CD4-positive, CD25-positive, alpha-beta regulatory T cell (primary cell): ENCODE data around the gene SEMA5A. TPM values are rescaled to one million over a fixed set of nuclear protein-coding genes. Genes with fewer than 3 reads are reported as not detected.
A peak's percentile ranks its signal among the peaks of the same experiment; 100 is the strongest.

Experiments used
- ATAC-seq, 2 donors: fragments of 150-1000 bp; cut with Tn5 transposase; one replicate each; pipeline ENCODE4 v1.10.0; 2021; ENCODE audit warnings: low read depth in 2 of 2, moderate number of reproducible peaks in 2 of 2, moderate library complexity in 1 of 2
- DNase-seq, 3 donors: peaks; one replicate each; pipeline versions ENCODE4 v3.0.0 to v3.0.0-alpha.2; 2012 to 2022; ENCODE audit warnings: mixed read lengths in 1 of 3
- H3K27ac ChIP-seq: one replicate; pipeline ENCODE4 v1.7.0; 2013; ENCODE audit warnings: mild to moderate bottlenecking, low read length; ENCODE audit not compliant: insufficient read depth, poor library complexity, severe bottlenecking
- H3K27me3 ChIP-seq: one replicate; pipeline ENCODE4 v1.7.0; 2013; ENCODE audit warnings: low read length; ENCODE audit not compliant: control insufficient read depth, insufficient read depth
- H3K36me3 ChIP-seq: one replicate; pipeline ENCODE4 v1.7.0; 2013; ENCODE audit warnings: mild to moderate bottlenecking, low read length, moderate library complexity; ENCODE audit not compliant: control insufficient read depth, insufficient read depth
- H3K4me1 ChIP-seq: 2 replicates; pipeline ENCODE4 v1.7.0; 2013; ENCODE audit warnings: mild to moderate bottlenecking, low read length; ENCODE audit not compliant: insufficient read depth, control insufficient read depth, poor library complexity, severe bottlenecking
- H3K4me3 ChIP-seq: one replicate; pipeline ENCODE4 v1.7.0; 2013; ENCODE audit warnings: low read depth, mild to moderate bottlenecking, low read length, moderate library complexity
- H3K9me3 ChIP-seq, 2 experiments: 1 replicate in 1 of 2; 2 replicates in 1 of 2; pipeline ENCODE4 v1.7.0; 2013; ENCODE audit warnings: low read length in 2 of 2, mild to moderate bottlenecking in 1 of 2, moderate library complexity in 1 of 2; ENCODE audit not compliant: control insufficient read depth in 2 of 2
- H3K27ac Mint-ChIP-seq, 3 donors: one replicate each; pipeline ENCODE4 v1.8.0; 2020 to 2022; ENCODE audit warnings: mild to moderate bottlenecking in 3 of 3, mixed read lengths in 3 of 3, moderate library complexity in 2 of 3
- H3K27me3 Mint-ChIP-seq: one replicate; pipeline ENCODE4 v1.8.0; 2022; ENCODE audit warnings: mild to moderate bottlenecking, mixed read lengths
- H3K36me3 Mint-ChIP-seq: one replicate; pipeline ENCODE4 v1.8.0; 2020; ENCODE audit warnings: mixed read lengths
- H3K4me1 Mint-ChIP-seq, 4 donors: one replicate each; pipeline ENCODE4 v1.8.0; 2020 to 2022; ENCODE audit warnings: mixed read lengths in 4 of 4, mild to moderate bottlenecking in 1 of 4
- H3K4me3 Mint-ChIP-seq, 4 donors: one replicate each; pipeline ENCODE4 v1.8.0; 2020 to 2022; ENCODE audit warnings: mild to moderate bottlenecking in 4 of 4, mixed read lengths in 4 of 4, moderate library complexity in 3 of 4
- H3K9me3 Mint-ChIP-seq, 7 donors: one replicate each; pipeline ENCODE4 v1.8.0; 2020 to 2022; ENCODE audit warnings: mixed read lengths in 7 of 7, mild to moderate bottlenecking in 3 of 7, moderate library complexity in 2 of 7
- polyA plus RNA-seq, 4 donors: library from polyadenylated mRNA; unstranded; fragments of 300-500 nt; fragmentation: Illumina TruSeq; gene quantifications; one replicate each; pipeline ENCODE4 v1.2.3, GENCODE V29; 2021
- total RNA-seq: library from RNA; stranded (reverse); gene quantifications from one replicate; pipeline ENCODE4 v1.2.3, GENCODE V29; 2022

SEMA5A gene
- total and polyA plus RNA-seq, 5 donors from 2014 or later = 0.22 to 2.8 (median 0.31) TPM; not detected in 2

GRCh38 chr5:9226016-9226536 lies 319.8 kb downstream of the SEMA5A start:
- ATAC-seq = no peak
- H3K9me3 ChIP-seq = no peaks in the 10 kb centered on the region
- Mint-ChIP-seq H3K4me3 (no peak overlapping the region), H3K9me3 (peaks cover 0 to 15% (median 0%) of the 10 kb centered on the region in 7 donors), H3K4me1 (no peaks in the 10 kb centered on the region), H3K27ac (no peak overlapping the region), H3K36me3 (no peaks in the 10 kb centered on the region), H3K27me3 (no peaks in the 10 kb centered on the region)
- no peaks in the 10 kb centered on the region for H3K4me1 ChIP-seq
- no peaks in the 10 kb centered on the region for H3K36me3 ChIP-seq
- no peak overlapping the region for H3K4me3 ChIP-seq
- DNase-seq = no peak
- H3K27ac ChIP-seq = no peak overlapping the region
- no peaks in the 10 kb centered on the region for H3K27me3 ChIP-seq

- Mint-ChIP-seq H3K4me1 (no peaks in the 10 kb centered on the region), H3K27ac (no peak overlapping the region), H3K9me3 (peaks cover 0 to 6% (median 2%) of the 10 kb centered on the region in 7 donors), H3K27me3 (no peaks in the 10 kb centered on the region), H3K4me3 (no peak overlapping the region), H3K36me3 (no peaks in the 10 kb centered on the region)
- DNase-seq (no peak), ATAC-seq (no peak)
- H3K4me3 ChIP-seq = no peak overlapping the region
- H3K27ac ChIP-seq = no peak overlapping the region
- no peaks in the 10 kb centered on the region for H3K4me1 ChIP-seq
- no peaks in the 10 kb centered on the region for H3K9me3 ChIP-seq
- H3K27me3 ChIP-seq = no peaks in the 10 kb centered on the region
- H3K36me3 ChIP-seq = no peaks in the 10 kb centered on the region
These were observed 323.6 kb downstream of the SEMA5A start for GRCh38 chr5:9222054-9222976.

- H3K9me3 ChIP-seq = no peaks in the 10 kb centered on the region
- H3K36me3 Mint-ChIP-seq = no peaks in the 10 kb centered on the region
- no peaks in the 10 kb centered on the region for H3K36me3 ChIP-seq
- ATAC-seq = no peak
- no peak overlapping the region for H3K27ac ChIP-seq
- H3K9me3 Mint-ChIP-seq = peaks cover 0 to 9% (median 4%) of the 10 kb centered on the region in 7 donors
- H3K27me3 ChIP-seq = no peaks in the 10 kb centered on the region
- H3K27me3 Mint-ChIP-seq = peaks cover 1% of the 10 kb centered on the region
- H3K4me3 Mint-ChIP-seq = no peak overlapping the region
- no peak for DNase-seq
- H3K27ac Mint-ChIP-seq = no peak overlapping the region
- H3K4me3 ChIP-seq = no peak overlapping the region
- H3K4me1 Mint-ChIP-seq = no peaks in the 10 kb centered on the region
- no peaks in the 10 kb centered on the region for H3K4me1 ChIP-seq
These were observed 327.5 kb downstream of the SEMA5A start for GRCh38 chr5:9218358-9218757.

- Histone ChIP-seq H3K27ac (no peak overlapping the region), H3K27me3 (no peaks in the 10 kb centered on the region), H3K4me3 (no peak overlapping the region), H3K4me1 (no peaks in the 10 kb centered on the region), H3K9me3 (no peaks in the 10 kb centered on the region), H3K36me3 (no peaks in the 10 kb centered on the region)
- no peaks in the 10 kb centered on the region for H3K36me3 Mint-ChIP-seq
- ATAC-seq = no peak
- peaks cover 4% of the 10 kb centered on the region for H3K27me3 Mint-ChIP-seq
- H3K4me3 Mint-ChIP-seq = no peak overlapping the region
- H3K9me3 Mint-ChIP-seq = peaks cover 0 to 9% (median 3%) of the 10 kb centered on the region in 7 donors
- H3K27ac Mint-ChIP-seq = no peak overlapping the region
- H3K4me1 Mint-ChIP-seq = no peaks in the 10 kb centered on the region
- no peak for DNase-seq
These were observed 333.3 kb downstream of the SEMA5A start for GRCh38 chr5:9212605-9213004.

DNA sequence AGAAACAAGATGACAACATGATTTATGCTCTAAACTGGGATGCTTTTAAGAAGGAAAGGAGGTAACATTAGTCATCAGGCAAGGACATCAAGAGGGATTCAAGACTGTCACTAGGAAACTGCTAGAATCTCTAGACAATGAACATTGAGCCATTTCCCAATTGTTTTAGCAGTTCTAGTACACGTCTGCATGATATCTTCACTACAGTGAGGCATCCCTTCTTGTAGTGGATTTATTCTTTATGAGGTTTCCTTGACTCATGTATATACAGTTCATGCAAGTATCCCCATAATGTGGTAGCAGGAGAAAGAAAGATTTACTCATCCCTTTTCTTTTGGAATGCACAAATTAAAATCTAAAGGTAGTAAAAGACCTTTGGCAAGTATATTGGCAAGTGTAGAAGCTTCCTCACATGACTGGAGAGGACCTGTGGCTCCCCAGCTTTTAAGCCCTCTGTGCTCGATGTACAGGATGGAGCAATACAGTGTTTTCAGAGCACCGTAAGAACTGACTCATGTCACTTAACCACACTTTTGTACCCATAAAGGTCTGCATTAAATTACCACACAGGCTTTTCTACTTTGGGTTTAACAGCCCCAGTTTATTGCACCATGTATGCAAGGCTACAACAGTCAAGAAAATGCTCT lies 335.9 kb downstream of the SEMA5A start:
- no peak for ATAC-seq
- DNase-seq = no peak
- no peak overlapping the region for H3K4me3 ChIP-seq
- no peak overlapping the region for H3K27ac ChIP-seq
- H3K27me3 ChIP-seq = no peaks in the 10 kb centered on the region
- H3K27ac Mint-ChIP-seq = no peak overlapping the region
- peaks cover 0 to 6% (median 0%) of the 10 kb centered on the region in 7 donors for H3K9me3 Mint-ChIP-seq
- no peaks in the 10 kb centered on the region for H3K9me3 ChIP-seq
- H3K36me3 ChIP-seq = no peaks in the 10 kb centered on the region
- H3K27me3 Mint-ChIP-seq = peaks cover 4% of the 10 kb centered on the region
- no peak overlapping the region for H3K4me3 Mint-ChIP-seq
- no peaks in the 10 kb centered on the region for H3K4me1 ChIP-seq
- no peaks in the 10 kb centered on the region for H3K36me3 Mint-ChIP-seq
- no peaks in the 10 kb centered on the region for H3K4me1 Mint-ChIP-seq

GRCh38 chr5:9207817-9208418 lies 338.0 kb downstream of the SEMA5A start:
- H3K4me3 Mint-ChIP-seq = no peak overlapping the region
- H3K9me3 ChIP-seq = no peaks in the 10 kb centered on the region
- H3K27ac Mint-ChIP-seq = no peak overlapping the region
- peaks cover 0 to 3% (median 0%) of the 10 kb centered on the region in 7 donors for H3K9me3 Mint-ChIP-seq
- ATAC-seq (no peak), DNase-seq (peak in 1 of 3 donors; percentile 31)
- no peaks in the 10 kb centered on the region for H3K36me3 Mint-ChIP-seq
- no peaks in the 10 kb centered on the region for H3K4me1 Mint-ChIP-seq
- no peaks in the 10 kb centered on the region for H3K27me3 ChIP-seq
- no peak overlapping the region for H3K4me3 ChIP-seq
- no peaks in the 10 kb centered on the region for H3K36me3 ChIP-seq
- no peaks in the 10 kb centered on the region for H3K4me1 ChIP-seq
- H3K27me3 Mint-ChIP-seq = no peaks in the 10 kb centered on the region
- H3K27ac ChIP-seq = no peak overlapping the region

- Mint-ChIP-seq H3K36me3 (no peaks in the 10 kb centered on the region), H3K9me3 (peaks cover 0 to 3% (median 1%) of the 10 kb centered on the region in 7 donors), H3K4me3 (no peak overlapping the region), H3K27ac (no peak overlapping the region), H3K27me3 (no peaks in the 10 kb centered on the region), H3K4me1 (no peaks in the 10 kb centered on the region)
- H3K4me1 ChIP-seq = no peaks in the 10 kb centered on the region
- H3K4me3 ChIP-seq = no peak overlapping the region
- no peaks in the 10 kb centered on the region for H3K9me3 ChIP-seq
- no peak for ATAC-seq
- H3K27ac ChIP-seq = no peak overlapping the region
- DNase-seq = no peak
- no peaks in the 10 kb centered on the region for H3K36me3 ChIP-seq
- H3K27me3 ChIP-seq = no peaks in the 10 kb centered on the region
These were observed 343.2 kb downstream of the SEMA5A start for GRCh38 chr5:9202636-9203035.
